ENCODE data around the gene DIO3.

Gene DIO3

DNA sequence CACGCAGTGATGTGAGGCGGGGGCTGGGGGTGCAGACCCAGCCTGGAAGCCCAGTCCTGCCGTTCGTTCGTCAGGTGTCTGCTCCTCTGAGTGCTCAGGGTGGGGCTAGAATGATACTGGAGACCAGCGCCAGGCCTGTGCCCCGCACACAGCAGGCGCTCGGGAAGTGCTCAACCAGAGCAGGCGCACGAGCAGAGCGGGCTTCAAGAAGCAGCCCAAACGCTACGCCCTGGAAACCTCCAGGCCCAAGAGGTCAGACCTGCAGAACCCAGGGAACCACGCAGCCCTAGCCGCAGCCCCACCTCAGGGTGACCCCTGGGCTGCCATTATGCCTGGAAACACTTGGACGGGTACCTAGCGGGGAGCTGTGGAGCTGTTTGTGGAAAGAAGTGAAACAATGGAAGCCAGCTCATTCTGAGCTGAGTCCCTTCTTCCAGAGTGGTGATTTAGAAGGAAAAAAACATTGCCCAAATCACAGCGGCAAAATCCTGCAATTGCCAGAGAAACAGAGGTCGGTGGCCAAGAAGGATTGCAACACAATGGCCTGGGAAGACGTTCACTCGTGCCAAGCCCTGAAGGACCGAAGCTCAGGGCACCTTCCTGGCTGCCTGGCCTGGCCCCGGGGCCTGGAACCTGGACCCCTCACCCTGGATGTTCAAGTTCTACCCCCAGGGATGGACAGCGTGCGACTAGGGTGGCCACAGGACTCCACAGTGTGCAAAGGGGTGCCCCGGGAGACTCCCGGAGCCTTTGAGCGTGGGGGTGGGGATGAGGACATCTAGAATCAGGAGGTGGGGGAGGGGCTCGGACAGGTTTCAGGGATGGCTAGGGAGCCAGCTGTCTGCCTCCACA, 40.4 kb upstream of the DIO3 start:
- peak in 1 of 2 donors; percentile 68 for DNase-seq (ENCODE audit: low read depth in 2 of 2)
- TF ChIP-seq, protein P1, sequence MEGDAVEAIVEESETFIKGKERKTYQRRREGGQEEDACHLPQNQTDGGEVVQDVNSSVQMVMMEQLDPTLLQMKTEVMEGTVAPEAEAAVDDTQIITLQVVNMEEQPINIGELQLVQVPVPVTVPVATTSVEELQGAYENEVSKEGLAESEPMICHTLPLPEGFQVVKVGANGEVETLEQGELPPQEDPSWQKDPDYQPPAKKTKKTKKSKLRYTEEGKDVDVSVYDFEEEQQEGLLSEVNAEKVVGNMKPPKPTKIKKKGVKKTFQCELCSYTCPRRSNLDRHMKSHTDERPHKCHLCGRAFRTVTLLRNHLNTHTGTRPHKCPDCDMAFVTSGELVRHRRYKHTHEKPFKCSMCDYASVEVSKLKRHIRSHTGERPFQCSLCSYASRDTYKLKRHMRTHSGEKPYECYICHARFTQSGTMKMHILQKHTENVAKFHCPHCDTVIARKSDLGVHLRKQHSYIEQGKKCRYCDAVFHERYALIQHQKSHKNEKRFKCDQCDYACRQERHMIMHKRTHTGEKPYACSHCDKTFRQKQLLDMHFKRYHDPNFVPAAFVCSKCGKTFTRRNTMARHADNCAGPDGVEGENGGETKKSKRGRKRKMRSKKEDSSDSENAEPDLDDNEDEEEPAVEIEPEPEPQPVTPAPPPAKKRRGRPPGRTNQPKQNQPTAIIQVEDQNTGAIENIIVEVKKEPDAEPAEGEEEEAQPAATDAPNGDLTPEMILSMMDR (IDR thresholded peaks at IDR 0.05; ENCODE audit: low read depth, low read length), result no peak

DNA sequence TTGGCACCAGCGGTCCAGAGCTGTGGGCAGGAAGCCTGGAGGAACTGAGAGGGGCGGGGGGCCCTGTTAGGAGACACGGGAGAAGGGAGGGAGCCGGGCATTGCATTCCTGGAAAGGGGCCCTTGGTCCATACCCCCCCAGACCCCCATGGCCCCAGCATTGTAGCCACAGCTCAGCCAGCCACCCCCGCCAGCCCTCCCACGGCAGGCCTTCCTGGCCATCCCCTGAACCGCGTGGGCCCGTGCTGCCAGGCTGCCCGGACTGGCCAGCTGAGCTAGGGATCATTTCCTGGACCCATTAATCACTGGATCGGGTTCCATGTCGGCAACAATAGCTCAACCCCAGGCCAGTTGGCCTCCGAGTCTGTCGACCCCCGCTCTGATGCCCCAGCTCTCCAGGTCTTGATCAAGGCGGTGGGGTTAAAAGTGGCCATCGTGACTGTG, 39.8 kb upstream of the DIO3 start:
- DNase-seq (ENCODE audit: low read depth in 2 of 2), result no peak
- TF ChIP-seq, protein P1 (IDR thresholded peaks at IDR 0.05; ENCODE audit: low read depth, low read length), result no peak
- no peak overlapping the region for H3K4me3 ChIP-seq (replicated peaks in 1 of 2; ENCODE audit: low read depth in 2 of 2, low read length in 2 of 2)

More for the DNA sequence above, 40.4 kb upstream of the DIO3 start:
- no peak overlapping the region for H3K4me3 ChIP-seq (replicated peaks in 1 of 2; ENCODE audit: low read depth in 2 of 2, low read length in 2 of 2)

DNA sequence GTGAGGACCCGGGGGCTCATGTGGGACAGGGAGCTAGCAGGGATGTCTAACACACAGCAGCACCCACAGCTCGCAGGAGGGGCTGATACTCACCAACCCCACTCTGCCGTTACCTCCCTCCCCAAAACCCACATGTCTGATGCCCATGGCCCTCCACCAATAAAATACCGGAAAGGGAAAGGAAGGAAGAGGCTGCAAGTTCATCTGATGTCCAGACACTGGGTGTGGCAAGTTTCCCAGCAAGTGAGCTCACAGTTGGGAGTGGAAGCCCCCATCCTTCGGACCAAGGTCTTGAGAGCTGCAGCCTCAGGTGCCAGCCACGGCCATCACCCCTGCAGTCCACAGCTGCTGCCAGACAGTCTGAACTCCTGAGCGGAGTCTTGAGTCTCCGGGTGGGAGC, 39.3 kb upstream of the DIO3 start:
- no peak for DNase-seq (ENCODE audit: low read depth in 2 of 2)
- TF ChIP-seq, protein P1 (IDR thresholded peaks at IDR 0.05; ENCODE audit: low read depth, low read length), result no peak
- H3K4me3 ChIP-seq (replicated peaks in 1 of 2; ENCODE audit: low read depth in 2 of 2, low read length in 2 of 2), result no peak overlapping the region

DNA sequence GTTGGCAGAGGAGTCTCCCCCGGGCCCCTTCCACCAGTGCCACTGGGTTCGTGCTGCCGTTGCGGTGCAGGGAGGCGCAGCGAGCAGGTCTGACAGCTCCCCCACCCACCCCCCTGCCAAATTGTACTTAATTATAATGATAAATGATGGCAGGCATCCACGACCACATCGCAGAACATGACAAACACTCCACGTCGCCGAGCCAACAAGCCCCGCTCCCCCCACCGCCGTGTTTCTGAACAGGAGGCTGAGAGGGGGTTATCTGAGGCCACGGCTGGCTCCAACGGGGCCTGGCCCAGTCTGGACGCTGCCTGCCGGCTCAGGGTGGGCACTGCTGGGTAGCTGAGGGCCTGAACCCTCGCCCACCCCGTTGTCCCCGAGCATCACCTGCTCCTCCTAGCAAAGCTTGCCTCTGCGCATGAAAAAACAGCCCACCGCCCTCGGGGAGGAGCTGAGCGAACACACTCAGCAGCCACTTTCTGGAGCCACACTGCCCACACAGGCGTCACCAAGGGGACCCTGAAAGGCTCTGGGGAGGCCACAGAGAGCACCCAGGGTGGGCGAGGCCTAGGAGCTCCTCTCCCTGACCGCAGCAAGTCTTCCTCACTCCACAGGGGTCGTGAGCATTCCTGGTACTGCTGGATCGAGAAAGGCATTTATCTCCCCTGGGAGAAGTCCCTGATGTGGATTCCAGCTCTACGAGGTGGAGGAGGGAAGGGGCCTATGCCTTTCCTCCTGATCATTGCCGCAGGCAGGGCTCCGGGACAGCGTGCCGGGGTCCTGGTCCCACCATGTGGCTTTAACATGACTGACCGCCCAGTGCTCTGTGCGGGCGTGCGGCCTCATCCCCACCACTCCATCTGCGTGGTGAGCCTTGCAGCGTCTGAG, 35.4 kb upstream of the DIO3 start:
- DNase-seq (ENCODE audit: low read depth in 2 of 2), result no peak
- H3K4me3 ChIP-seq (replicated peaks in 1 of 2; ENCODE audit: low read depth in 2 of 2, low read length in 2 of 2), result no peak overlapping the region
- TF ChIP-seq, protein P1 (IDR thresholded peaks at IDR 0.05; ENCODE audit: low read depth, low read length), result no peak

DNA sequence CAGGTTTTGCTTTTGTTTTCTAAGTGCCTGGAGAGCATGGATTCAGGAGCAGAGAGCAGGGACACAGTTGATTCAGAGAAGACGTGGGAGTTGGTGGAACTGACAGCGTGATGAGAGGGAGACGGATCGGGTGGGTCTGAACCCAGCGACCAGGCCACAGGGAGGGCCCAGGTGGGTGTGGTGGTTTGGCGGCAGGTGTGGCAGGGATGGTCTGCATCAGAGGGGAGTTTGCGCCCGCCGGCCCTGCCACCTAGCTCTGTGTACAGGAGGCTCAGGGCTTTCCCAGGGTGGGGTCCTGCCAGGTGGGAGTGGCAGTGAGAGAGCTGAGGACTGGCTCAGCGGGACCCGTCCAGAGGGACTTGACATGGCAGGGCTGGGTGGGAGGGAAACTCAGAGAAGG, 33.3 kb upstream of the DIO3 start:
- no peak overlapping the region for H3K4me3 ChIP-seq (replicated peaks in 1 of 2; ENCODE audit: low read depth in 2 of 2, low read length in 2 of 2)
- DNase-seq (ENCODE audit: low read depth in 2 of 2), result no peak
- TF ChIP-seq, protein P1 (IDR thresholded peaks at IDR 0.05; ENCODE audit: low read depth, low read length), result no peak

DNA sequence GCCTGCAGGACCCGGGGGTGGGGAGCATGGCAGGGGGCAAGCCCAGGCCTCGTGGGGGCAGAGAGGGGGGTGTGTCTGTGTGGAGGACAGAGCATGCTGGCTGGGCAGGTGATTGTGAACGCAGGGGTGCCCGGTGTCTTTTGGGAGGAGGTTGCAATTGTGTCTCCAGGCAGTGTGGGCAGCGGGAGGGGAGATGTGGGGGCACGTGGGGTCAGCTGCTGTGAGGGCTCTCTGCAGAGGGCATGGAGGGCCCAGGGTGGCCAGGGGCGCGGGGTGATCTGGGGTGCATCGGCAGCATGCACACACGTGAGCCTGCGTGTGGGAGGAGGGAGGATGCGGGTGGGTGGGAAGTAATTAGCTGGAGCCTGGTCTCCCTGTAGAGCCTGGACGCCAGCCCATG, 32.2 kb upstream of the DIO3 start:
- no peak for DNase-seq (ENCODE audit: low read depth in 2 of 2)
- TF ChIP-seq, protein P1 (IDR thresholded peaks at IDR 0.05; ENCODE audit: low read depth, low read length), result no peak
- H3K4me3 ChIP-seq (replicated peaks in 1 of 2; ENCODE audit: low read depth in 2 of 2, low read length in 2 of 2), result no peak overlapping the region

Measured in cardiac fibroblast (primary cell).